Measurements from ENCODE around the gene ELOVL5.

- TF ChIP-seq, protein P1, sequence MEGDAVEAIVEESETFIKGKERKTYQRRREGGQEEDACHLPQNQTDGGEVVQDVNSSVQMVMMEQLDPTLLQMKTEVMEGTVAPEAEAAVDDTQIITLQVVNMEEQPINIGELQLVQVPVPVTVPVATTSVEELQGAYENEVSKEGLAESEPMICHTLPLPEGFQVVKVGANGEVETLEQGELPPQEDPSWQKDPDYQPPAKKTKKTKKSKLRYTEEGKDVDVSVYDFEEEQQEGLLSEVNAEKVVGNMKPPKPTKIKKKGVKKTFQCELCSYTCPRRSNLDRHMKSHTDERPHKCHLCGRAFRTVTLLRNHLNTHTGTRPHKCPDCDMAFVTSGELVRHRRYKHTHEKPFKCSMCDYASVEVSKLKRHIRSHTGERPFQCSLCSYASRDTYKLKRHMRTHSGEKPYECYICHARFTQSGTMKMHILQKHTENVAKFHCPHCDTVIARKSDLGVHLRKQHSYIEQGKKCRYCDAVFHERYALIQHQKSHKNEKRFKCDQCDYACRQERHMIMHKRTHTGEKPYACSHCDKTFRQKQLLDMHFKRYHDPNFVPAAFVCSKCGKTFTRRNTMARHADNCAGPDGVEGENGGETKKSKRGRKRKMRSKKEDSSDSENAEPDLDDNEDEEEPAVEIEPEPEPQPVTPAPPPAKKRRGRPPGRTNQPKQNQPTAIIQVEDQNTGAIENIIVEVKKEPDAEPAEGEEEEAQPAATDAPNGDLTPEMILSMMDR (IDR thresholded peaks at IDR 0.05): no peak
- no peak for TF ChIP-seq POLR2A (IDR thresholded peaks at IDR 0.05)
Measured at GRCh38 chr6:53342217-53342616, 6.5 kb downstream of the ELOVL5 start.

Measured in testis (tissue), 2 donors.